MCF 10A (cell line): Measurements from ENCODE around the gene CA7. TPM values are rescaled to one million over a fixed set of nuclear protein-coding genes. Genes with fewer than 3 reads are reported as not detected.

Source experiments
- BruUV-seq: library from RNA; stranded (reverse); fragments of 400-500 nt; replicated peaks from 2 replicates; lab custom pipeline; 2021; lab: Mats Ljungman, UMichigan
- CTCF ChIA-PET: fragments of 300-600 bp; sonication (Branson Sonifier 250); formaldehyde crosslinking; extraction: SDS; loops from one replicate; lab custom pipeline; 2021; ENCODE audit warnings: antibody characterized with exemption, inconsistent platforms; lab: Yijun Ruan, JAX
- POLR2A ChIA-PET: fragments of 300-600, 350-650 bp; sonication (Branson Sonifier 250); formaldehyde crosslinking; extraction: SDS; loops from one replicate; lab custom pipeline; 2020; ENCODE audit warnings: antibody characterized with exemption, inconsistent platforms; lab: Yijun Ruan, JAX
- DNase-seq: peaks from one replicate; pipeline ENCODE4 v3.0.0-alpha.2; 2018; ENCODE audit not compliant: unreplicated experiment
- H3K27ac Mint-ChIP-seq: one replicate; pipeline ENCODE4 v1.8.0; 2022; ENCODE audit warnings: mild to moderate bottlenecking, low read depth, mixed read lengths; ENCODE audit not compliant: unreplicated experiment
- H3K27me3 Mint-ChIP-seq: one replicate; pipeline ENCODE4 v1.8.0; 2022; ENCODE audit warnings: mixed read lengths; ENCODE audit not compliant: insufficient read depth, unreplicated experiment
- H3K36me3 Mint-ChIP-seq: one replicate; pipeline ENCODE4 v1.8.0; 2022; ENCODE audit warnings: mild to moderate bottlenecking, moderate library complexity, mixed read lengths; ENCODE audit not compliant: insufficient read depth, unreplicated experiment
- H3K4me1 Mint-ChIP-seq: one replicate; pipeline ENCODE4 v1.8.0; 2022; ENCODE audit warnings: mixed read lengths; ENCODE audit not compliant: insufficient read depth, unreplicated experiment
- H3K4me3 Mint-ChIP-seq: one replicate; pipeline ENCODE4 v1.8.0; 2022; ENCODE audit warnings: mild to moderate bottlenecking, moderate library complexity, mixed read lengths; ENCODE audit not compliant: unreplicated experiment
- H3K9me3 Mint-ChIP-seq: one replicate; pipeline ENCODE4 v1.8.0; 2022; ENCODE audit warnings: mixed read lengths; ENCODE audit not compliant: unreplicated experiment
- intact Hi-C: fragments of 100-400 bp; cut with micrococcal nuclease; formaldehyde crosslinking; loops from 2 replicates; pipeline ENCODE4 v1.14.1; 2022
- total RNA-seq: library from RNA; stranded (reverse); gene quantifications from 2 replicates; pipeline ENCODE4 v1.2.3, GENCODE V29; 2022
- TF ChIP-seq, protein P1 (sequence below): fragments of 200-600 bp; IDR thresholded peaks from one replicate; pipeline ENCODE4 v1.8.0; 2022; ENCODE audit warnings: antibody characterized with exemption, mild to moderate bottlenecking; ENCODE audit not compliant: unreplicated experiment

CA7 gene
- total RNA-seq, 1 experiment from 2014 or later = not detected

- Mint-ChIP-seq H3K27ac (no peak overlapping the region), H3K27me3 (no peaks in the 10 kb centered on the region), H3K4me1 (peaks cover 16% of the 10 kb centered on the region), H3K36me3 (peaks cover 20% of the 10 kb centered on the region), H3K9me3 (no peaks in the 10 kb centered on the region), H3K4me3 (peak overlapping the region; percentile 96)
- POLR2A ChIA-PET = interaction anchor here (0.7 to 3.1 kb wide), 14 partner anchors 10 to 346 kb away, joined by 3 to 25 read pairs (median 4); partner anchors contain the start of genes CBFB, CIAO2B, DYNC1LI2 and NAE1
- BruUV-seq = no TSS peak
- DNase-seq = no peak
- TF ChIP-seq, protein P1, sequence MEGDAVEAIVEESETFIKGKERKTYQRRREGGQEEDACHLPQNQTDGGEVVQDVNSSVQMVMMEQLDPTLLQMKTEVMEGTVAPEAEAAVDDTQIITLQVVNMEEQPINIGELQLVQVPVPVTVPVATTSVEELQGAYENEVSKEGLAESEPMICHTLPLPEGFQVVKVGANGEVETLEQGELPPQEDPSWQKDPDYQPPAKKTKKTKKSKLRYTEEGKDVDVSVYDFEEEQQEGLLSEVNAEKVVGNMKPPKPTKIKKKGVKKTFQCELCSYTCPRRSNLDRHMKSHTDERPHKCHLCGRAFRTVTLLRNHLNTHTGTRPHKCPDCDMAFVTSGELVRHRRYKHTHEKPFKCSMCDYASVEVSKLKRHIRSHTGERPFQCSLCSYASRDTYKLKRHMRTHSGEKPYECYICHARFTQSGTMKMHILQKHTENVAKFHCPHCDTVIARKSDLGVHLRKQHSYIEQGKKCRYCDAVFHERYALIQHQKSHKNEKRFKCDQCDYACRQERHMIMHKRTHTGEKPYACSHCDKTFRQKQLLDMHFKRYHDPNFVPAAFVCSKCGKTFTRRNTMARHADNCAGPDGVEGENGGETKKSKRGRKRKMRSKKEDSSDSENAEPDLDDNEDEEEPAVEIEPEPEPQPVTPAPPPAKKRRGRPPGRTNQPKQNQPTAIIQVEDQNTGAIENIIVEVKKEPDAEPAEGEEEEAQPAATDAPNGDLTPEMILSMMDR = no peak
- CTCF ChIA-PET = interaction anchor here (0.5 to 5.6 kb wide), 10 partner anchors 8 to 304 kb away, joined by 3 to 38 read pairs (median 4); partner anchors contain the start of genes CDH16 and NAE1
- intact Hi-C loops = no loop called here
These were observed 36.8 kb downstream of the CA7 start for GRCh38 chr16:66881014-66881417.

GRCh38 chr16:66881560-66881959, 37.3 kb downstream of the CA7 start:
- Mint-ChIP-seq H3K4me1 (peaks cover 20% of the 10 kb centered on the region), H3K27me3 (no peaks in the 10 kb centered on the region), H3K27ac (no peak overlapping the region), H3K36me3 (peaks cover 23% of the 10 kb centered on the region), H3K9me3 (no peaks in the 10 kb centered on the region), H3K4me3 (peak overlapping the region; percentile 96)
- BruUV-seq = no TSS peak
- intact Hi-C loops = no loop called here
- no peak for DNase-seq
- CTCF ChIA-PET = interaction anchor here (0.9 to 5.6 kb wide), 9 partner anchors 9 to 304 kb away, joined by 3 to 38 read pairs (median 4); partner anchors contain the start of gene NAE1
- TF ChIP-seq, protein P1 = no peak
- POLR2A ChIA-PET = interaction anchor here (0.8 to 3.1 kb wide), 6 partner anchors 9 to 58 kb away, joined by 3 to 25 read pairs (median 11); partner anchors contain the start of genes CIAO2B and NAE1

- no peak for DNase-seq
- Mint-ChIP-seq H3K9me3 (no peaks in the 10 kb centered on the region), H3K4me1 (peaks cover 23% of the 10 kb centered on the region), H3K27me3 (no peaks in the 10 kb centered on the region), H3K4me3 (peak overlapping the region; percentile 96), H3K27ac (no peak overlapping the region), H3K36me3 (peaks cover 28% of the 10 kb centered on the region)
- TF ChIP-seq, protein P1 = no peak
- CTCF ChIA-PET = interaction anchor here (0.6 to 5.6 kb wide), 11 partner anchors 9 to 154 kb away, joined by 3 to 38 read pairs (median 5); partner anchors contain the start of gene NAE1
- intact Hi-C loops = no loop called here
- POLR2A ChIA-PET = interaction anchor here (0.8 to 3.1 kb wide), 6 partner anchors 9 to 114 kb away, joined by 3 to 25 read pairs (median 6); partner anchors contain the start of gene NAE1
- BruUV-seq = no TSS peak
These were observed 37.8 kb downstream of the CA7 start for GRCh38 chr16:66881964-66882508.

GRCh38 chr16:66882702-66883101, 38.5 kb downstream of the CA7 start:
- ChIA-PET POLR2A (interaction anchor here (1.0 to 3.1 kb wide), 5 partner anchors 8 to 114 kb away, joined by 3 to 25 read pairs (median 4); no protein-coding TSS in a partner anchor), CTCF (interaction anchor here (0.9 to 5.6 kb wide), 7 partner anchors 10 to 347 kb away, joined by 3 to 38 read pairs (median 6); no protein-coding TSS in a partner anchor)
- intact Hi-C loops = no loop called here
- H3K27me3 Mint-ChIP-seq = no peaks in the 10 kb centered on the region
- no TSS peak for BruUV-seq
- no peak overlapping the region for H3K27ac Mint-ChIP-seq
- no peak overlapping the region for H3K4me3 Mint-ChIP-seq
- H3K9me3 Mint-ChIP-seq = no peaks in the 10 kb centered on the region
- TF ChIP-seq, protein P1 = no peak
- H3K36me3 Mint-ChIP-seq = peaks cover 35% of the 10 kb centered on the region
- H3K4me1 Mint-ChIP-seq = peaks cover 23% of the 10 kb centered on the region
- no peak for DNase-seq
